Vagina (tissue), 2 donors: Measurements from ENCODE around the gene TMIGD1.

ENCODE experiments used
- CTCF ChIP-seq, 3 experiments: fragments of 450-650 bp in 2 of 3; fragments of 200-600 bp in 1 of 3; sonication (generic) in 1 of 3; IDR thresholded peaks; one replicate each; pipeline ENCODE4 v1.5.1; 2017 to 2019; ENCODE audit warnings: antibody characterized with exemption in 3 of 3, mild to moderate bottlenecking in 2 of 3, moderate library complexity in 2 of 3
- POLR2A ChIP-seq, 2 donors: fragments of 450-650 bp; IDR thresholded peaks; one replicate each; pipeline ENCODE4 v1.6.1; 2017; ENCODE audit warnings: antibody characterized with exemption in 2 of 2, mild to moderate bottlenecking in 2 of 2, moderate library complexity in 2 of 2
- POLR2AphosphoS5 ChIP-seq, 2 donors: sonication (generic); formaldehyde crosslinking; IDR thresholded peaks; one replicate each; pipeline ENCODE4 v1.9.0; 2017; ENCODE audit warnings: antibody characterized with exemption in 2 of 2, mild to moderate bottlenecking in 2 of 2, low read depth in 1 of 2; ENCODE audit not compliant: insufficient read depth in 1 of 2

GRCh38 chr17:30333503-30334360 is at the start of gene TMIGD1:
- TF ChIP-seq CTCF (IDR thresholded peaks at IDR 0.05) (no peak), POLR2A (IDR thresholded peaks at IDR 0.05) (no peak), POLR2AphosphoS5 (IDR thresholded peaks at IDR 0.05; ENCODE audit: insufficient read depth in 1 of 2, low read depth in 1 of 2) (no peak)
